Endometrium (tissue), 2 donors: Measurements from ENCODE around the gene SOAT1.
"Not testable (repeated sequence)": the region's sequence is repeated elsewhere in the genome, so short reads cannot be mapped to it uniquely, and the experiment has no call there.

Experiments
- FAIRE-seq: peaks from 2 replicates; lab custom pipeline; 2012; peaks lifted over from hg19 to GRCh38; lab: Jason Lieb, UNC
- donor health status: control.
- donor health status: control.

The SOAT1 gene

DNA sequence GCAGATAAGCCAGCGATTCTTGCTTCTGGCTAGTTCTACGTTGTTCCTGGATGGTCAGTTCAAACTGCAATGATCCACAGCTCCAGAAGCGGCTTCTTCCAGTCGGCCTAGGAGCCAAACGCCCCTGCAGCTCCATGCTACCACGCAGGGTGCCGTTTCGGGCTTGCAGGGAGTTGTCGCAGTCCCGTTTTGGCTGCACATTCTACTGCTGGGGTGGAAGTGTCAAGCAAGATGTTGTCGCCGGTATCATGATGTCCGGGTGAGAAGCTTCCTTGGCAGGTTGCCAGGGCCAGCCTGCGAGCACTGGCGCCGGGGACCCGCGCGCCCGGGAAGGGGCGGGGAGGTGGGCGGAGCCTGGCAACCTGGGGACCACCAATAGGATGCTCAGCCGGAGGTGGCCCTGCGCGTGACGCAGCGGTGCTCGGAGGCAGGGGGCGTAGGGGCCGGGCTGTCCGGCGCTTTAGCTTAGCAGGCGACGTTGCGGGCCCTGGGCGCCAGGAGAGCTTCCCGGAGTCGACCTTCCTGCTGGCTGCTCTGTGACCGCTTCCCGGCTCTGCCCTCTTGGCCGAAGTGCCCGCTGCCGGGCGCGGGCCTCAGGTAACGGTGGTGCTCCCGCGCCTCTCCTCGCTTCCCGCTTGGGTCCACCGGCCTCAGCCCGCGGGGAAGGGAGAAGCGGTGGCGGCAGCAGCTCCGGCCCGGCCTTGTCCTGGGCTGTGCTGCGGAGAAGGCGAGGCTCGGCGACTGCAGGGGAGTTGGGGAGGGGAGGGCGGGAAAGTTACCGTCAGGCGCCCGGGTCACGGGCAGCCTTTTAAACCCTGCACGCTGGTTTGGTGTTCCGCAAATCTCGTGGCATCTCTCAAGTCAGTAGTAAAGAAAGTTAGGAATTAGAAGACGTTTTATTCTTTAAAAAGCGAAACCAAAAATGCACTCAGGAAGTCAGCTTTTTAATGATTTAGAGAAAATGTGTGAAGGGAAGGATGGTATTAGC, at the start of gene SOAT1:
SOAT1 (plus strand) TSS at position 458 of the 988 bp plus-strand sequence. CDS start 8,888 bp downstream, outside the sequence.
- FAIRE-seq: no peak

DNA sequence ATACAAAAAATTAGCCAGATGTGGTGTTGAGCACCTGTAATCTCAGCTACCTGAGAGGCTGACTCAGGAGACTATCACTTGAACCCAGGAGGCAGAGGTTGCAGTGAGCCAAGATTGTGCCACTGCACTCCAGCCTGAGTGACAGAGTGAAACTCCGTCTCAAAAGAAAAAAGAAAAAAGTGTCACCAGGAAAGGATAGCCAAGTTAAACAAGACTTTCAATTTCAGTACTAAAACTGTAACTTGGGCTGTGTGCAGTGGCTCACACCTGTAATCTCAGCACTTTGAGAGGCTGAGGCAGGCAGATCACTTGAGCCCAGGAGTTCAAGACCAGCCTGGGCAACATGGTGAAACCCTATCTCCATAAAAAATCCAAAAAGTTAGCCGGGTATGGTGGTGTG, 48.2 kb upstream of the SOAT1 start:
- FAIRE-seq: not testable (repeated sequence)

DNA sequence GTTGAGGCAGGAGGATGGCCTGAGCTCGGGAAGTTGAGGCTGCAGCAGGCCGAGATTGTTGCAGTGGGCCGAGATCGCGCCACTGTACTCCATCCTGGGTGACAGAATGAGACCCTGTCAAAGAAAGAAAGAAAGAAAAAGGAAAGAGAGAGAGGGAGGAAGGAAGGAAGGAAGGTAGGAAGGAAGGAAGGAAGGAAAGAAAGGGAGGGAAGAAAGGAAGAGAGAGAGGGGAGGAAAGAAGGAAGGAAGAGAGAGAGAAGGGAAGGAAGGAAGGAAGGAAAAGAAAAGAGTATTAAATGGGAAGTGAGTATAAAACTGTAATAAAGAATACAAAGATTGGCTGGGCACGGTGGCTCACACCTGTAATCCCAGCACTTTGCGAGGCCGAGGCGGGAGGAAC, 45.7 kb upstream of the SOAT1 start:
- FAIRE-seq: no peak

DNA sequence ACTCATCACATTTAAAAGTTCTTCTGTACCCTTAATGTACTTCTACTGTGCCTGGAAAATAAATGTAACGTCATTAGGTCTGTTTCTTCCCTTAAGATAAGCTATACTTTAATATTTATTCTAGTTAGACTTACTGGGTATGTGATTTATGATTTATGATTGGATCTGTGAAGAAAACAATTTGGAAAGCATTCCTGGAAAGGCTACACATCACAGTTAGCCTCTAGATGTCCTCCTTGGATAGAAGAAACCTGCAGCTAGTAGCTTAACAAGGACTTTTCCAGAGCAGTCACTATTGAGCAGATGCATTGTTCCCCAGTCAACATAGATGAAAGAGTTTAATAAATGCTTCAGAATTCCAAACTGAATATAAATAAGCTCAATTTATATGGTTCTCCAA, 41.9 kb upstream of the SOAT1 start:
- FAIRE-seq: no peak

DNA sequence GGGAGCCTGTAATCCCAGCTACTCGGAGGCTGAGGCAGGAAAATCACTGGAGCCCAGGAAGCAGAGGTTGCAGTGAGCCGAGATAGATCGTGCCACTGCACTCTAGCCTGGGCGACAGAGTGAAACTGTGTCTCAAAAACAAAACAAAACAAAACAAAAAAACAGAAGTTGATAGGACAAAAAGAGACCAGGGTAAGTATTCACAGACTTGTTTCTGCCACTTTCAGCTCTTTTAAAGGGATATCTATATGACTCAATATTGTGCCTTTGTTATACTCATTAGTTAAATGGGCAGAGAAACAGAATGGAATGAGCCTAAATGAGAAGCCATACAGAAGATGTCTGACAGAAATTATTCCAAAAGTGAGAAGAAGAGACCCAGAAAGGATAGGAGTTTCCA, 41.0 kb upstream of the SOAT1 start:
- FAIRE-seq: no peak

DNA sequence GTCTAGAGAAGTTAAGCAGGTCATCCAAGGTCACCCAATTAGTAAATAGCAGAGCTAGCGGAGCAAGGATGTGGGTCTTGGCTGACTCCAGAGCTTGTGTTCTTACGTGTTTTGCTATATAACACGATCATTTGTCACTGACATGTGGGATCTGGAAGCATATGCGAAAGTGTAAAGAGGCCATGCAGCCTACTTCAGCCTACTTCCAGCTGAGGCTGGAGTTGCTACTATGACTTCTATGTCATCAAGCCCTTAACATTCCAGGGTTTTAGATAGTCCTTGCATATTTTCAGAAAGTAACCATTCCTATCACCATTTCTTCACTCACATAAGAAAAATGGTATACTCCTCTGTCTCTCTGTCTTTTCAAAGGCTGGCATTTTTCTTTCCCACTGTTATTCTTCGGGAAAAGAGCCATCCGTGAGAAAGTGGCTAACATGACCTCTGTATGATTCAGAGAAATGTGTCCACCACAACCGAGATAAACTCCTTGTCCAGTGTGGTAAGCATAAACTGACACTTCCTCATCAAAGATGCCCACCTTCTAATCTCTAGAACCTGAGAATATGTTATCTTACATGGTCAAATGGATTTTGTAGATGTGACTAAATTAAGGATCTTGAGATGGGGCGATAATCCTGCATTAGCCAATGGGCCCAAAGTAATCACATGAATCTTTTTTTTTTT, 40.2 kb upstream of the SOAT1 start:
- no peak for FAIRE-seq

DNA sequence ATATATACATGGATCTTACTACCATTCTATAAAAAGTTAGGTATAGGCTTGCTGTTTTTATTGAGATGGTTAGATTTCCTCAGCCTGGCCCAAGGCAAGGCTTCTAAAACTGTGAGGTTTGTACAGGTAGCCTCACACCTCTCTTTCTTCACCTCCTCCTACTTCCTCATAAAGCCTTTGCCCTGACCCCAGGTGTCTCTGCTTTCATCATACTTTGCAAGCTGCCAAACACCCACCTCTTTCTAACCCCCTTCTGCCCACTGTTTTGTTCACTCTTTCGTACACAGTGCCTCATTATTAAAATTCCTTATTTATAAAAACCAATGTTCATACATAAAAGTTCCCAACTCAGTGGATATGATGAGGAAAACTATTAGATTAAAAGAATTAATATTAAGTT, 31.4 kb upstream of the SOAT1 start:
- no peak for FAIRE-seq

DNA sequence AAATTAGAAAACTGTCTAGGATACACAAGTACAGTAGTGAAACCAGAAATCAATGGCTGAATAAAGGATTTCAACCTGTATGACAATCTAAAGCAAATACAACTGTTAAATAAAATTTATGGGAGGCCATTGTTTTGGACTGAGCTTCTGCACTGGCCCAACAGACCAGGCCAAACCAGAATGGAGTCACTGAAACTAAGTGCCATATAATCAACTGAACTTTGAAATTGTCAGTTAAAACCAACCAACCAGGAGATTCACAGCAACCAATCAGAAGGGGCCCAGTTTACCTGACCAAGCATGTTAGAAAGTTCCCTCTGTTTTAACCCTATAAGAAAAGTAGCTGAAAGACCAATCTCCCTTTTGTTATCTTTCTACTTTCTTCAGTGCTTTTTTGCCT, 30.5 kb upstream of the SOAT1 start:
- no peak for FAIRE-seq

DNA sequence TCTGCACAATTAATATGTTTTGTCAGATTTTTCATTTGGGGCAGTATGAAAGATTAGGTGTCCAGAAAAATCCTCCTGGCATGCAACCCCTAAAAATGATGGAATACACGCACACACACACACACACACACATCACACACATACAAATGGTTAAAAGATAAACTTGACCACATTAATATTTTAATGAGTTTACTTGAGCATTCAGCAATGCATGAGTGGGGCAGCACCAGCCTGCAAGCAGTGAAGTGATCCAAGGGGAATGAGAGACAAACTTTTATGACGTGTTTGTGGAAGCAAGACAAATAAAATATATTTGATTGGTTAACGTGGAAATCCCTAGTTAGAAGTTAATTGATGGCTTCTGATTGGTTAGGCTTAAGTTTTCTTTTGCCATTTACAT, 29.1 kb upstream of the SOAT1 start:
- no peak for FAIRE-seq

DNA sequence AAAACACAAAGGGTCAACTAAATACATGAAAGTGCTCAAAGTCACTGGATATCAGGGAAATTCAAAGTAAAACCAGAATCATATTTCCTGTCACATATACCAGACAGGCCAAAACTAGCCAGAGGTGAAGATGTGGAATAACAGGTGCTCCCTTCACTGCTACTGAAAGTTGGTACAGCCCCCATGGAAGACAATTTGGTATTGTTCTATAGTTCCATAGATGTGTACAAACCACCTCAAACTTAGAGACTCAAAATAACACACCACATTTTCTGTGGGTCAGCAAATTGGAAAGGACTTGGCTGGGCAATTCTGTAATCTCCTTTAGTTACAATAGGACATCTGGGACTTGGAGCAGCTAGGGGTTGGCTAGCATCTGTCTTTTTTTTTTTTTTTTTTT, 24.5 kb upstream of the SOAT1 start:
- no peak for FAIRE-seq

DNA sequence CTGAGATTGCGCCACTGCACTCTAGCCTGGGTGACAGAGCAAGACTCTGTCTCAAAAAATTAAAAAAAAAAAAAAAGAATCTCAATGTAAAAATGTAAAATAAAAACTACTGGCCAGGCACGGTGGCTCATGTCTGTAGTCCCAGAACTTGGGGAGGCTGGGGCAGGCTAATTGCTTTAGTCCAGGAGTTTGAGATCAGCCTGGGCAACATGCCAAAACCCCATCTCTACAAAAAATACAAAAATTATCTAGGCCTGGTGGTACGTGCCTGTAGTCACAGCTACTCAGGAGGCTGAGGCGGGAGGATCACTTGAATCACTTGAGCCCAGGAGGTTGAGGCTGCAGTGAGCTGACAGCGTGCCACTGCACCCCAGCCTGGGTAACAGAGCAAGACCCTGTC, 19.2 kb upstream of the SOAT1 start:
- FAIRE-seq: not testable (repeated sequence)

DNA sequence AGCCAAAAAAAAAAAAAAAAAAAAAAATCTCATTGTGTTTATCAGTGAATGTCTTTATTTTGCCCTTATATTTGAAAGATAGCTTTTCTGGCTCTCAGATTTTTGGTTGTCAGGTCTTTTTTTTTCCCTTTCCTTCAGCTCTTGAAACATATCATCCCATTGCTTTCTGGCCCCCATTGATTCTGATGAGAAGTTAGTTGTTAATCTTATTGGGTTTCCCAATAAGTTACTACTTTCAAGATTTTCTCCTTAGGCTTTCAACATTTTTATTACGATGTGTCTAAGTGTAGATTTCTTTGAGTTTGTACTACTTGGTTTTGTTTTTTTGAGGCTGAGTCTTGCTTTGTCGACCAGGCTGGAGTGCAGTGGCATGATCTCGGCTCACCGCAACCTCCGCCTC, 14.7 kb upstream of the SOAT1 start:
- no peak for FAIRE-seq

DNA sequence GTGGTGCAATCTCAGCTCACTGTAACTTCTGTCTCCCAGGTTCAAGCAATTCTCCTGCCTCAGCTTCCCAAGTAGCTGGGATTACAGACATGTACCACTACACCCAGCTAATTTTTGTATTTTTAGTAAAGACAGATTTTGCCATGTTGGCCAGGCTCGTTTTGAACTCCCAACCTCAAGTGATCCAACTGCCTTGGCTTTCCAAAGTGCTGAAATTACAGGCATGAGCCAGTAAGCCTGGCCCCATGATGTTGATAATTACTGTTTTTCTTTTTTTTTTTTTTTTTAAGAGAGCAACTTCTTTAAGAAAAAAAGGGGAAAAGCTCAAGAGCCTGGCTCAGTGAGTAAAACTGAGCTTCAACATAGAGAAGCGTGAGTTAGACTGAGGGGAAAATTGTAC, 9.6 kb upstream of the SOAT1 start:
- no peak for FAIRE-seq

DNA sequence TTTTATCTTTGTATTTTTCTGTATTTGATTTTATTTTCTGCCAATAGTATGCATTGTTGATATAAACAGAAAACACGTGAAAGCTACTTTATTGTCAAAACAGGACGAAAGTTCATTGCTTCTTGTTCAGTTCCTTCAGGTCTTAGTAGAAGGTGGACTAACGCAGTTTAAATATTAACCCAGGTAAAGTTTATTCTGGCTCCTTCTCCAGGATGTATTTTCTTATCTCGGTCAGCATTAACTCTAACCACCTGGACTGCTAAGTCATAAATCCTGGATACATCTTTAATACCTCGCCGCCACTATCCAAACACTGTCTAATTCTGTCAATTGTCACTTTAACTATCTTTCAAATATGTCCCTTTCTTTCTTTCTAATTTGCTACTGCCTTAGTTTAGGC, 5.7 kb upstream of the SOAT1 start:
- FAIRE-seq: no peak

DNA sequence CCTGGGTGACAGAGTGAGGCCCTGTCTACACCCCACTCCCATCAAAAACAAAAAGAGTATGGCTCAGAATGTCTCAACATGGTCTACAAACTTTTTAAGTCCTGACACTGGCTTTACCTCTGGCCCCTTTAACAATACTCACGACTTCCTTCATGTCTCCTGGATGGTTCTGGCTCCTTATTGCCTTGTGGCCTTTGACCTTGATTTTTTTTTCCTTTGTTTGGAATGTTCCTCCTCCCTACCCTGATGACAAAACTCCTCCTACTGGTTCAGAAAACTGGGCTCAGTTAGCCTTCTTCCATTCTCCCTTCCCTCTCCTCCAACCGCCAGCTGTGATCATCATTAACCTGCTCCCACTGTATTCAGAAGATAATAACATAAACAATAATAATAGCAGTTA, 4.6 kb upstream of the SOAT1 start:
- no peak for FAIRE-seq

DNA sequence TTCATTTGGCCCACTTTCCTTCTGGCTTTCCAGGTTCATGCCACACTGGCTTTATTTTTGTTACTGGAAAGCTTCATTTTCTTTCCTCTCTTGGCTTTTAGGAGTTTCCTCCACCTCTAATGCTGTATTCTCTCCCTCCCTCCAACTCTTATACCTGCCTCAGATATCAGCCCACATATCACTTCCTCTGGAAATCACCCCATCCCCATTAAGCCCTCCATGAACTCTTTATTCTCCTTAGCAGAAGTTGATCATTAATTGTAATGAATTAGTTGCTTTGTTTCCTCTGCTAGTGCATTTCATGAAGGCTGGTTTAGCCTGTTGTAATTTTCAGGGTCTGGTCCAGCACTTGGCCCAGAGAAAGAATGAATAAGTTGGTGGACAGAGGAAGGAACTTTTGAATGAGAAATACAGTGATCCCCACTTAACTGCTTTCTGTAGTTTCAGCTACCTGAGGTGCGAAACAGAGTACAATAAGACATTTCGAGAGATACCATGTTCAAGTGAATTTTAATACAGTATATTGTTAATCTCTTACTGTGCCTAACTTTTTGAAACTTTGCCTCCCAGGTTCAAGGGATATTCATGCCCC, 1.7 kb downstream of the SOAT1 start:
- FAIRE-seq: no peak

DNA sequence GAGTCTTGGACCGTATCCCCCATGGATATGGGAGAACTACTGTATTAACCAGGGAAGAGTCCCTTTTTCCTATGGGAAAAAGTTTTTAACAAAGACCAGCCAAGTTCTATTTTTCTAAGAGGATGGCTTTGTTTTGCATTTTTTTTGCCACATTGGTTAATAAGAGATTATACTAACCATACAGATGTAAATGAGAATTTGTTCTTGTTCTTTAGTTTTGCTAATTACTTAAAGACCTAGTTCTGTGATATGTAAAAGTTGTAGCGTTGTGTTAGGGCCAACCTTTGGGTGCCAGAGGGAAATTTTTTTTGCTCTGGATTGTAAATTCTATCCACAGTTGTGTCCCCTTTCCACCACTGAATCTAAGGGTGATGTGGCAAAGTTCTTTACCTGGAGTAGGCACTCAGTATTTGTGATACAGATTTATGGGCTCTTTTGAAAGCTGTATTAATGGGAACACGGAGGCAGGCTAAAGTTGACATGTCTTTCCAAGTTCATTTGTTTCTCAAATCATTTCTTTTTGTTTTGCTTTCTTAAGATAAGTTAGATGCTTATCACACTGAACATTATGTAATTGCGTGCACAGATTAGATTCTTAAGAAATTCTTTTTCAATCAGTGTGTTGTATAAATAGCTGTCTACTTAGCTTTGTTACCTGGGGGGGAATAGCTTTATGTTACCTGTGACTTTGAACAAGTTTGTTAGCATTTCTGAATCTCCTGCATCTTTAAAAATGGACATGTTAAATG, 2.9 kb downstream of the SOAT1 start:
- no peak for FAIRE-seq

DNA sequence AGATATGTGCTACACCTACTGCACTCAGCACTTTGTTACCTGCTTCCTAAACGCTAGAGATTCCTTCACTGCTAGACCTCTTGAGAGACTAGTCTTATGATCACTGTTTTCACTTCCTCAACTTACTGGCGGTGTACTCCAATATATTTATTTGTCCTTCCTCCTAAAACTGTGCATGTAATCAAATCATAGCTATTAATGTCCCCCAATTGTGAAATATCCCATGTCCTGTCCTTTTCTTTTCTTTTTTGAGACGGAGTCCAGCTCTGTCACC, 3.4 kb downstream of the SOAT1 start:
- no peak for FAIRE-seq

DNA sequence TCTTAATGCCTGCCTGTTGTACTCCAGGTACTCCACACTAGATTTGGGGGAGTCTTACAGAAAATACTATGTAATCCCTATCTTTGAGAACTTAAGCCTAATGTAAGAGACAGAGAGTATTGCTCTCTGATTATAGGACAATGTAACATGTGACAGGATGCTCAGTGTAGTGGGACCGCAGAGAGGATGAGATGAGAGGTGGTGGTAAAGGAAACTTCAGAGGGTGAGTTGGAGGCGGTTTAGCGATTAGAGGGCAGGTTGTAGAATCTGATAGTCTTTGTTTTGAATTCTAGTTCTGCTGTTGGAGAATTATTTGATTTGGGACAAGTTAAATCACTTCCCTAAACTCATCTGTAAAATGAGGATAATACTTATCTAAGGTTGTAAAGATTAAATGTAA, 5.4 kb downstream of the SOAT1 start:
- no peak for FAIRE-seq

DNA sequence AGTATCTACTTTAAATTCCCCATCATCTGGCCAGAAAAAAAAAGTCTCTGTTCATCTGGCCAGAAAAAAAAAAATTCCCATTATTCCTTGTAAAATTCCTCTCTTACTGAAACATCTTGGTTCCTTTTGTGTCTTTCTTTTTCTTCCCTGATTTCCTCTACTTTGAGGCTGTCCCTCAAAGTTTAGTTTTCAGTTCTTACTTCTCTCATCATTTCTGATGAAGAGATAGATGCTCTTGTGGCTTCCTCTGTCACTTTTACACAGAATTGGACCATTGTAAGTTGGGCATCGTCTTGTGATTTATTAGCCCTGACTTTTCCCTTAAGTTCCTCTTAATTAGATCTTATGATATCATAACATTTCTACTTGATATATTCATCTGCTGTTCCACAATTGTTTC, 6.5 kb downstream of the SOAT1 start:
- FAIRE-seq: no peak

DNA sequence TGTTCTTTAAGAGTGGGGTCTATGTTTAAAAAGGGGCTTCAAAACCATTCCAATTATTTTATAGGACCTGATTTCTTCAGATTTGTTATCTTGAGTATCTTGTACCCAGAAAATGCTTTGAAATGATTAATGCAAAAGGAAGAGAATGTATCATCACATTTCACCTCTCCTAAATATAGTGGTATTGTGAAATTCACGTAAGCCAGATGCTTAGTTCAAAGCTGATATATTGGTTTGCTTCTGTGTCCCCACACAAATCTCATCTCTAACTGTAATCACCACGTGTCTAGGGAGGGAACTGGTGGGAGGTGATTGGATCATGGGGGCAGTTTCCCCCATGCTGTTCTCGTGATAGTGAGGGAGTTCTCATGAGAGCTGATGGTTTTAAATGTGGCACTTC, 8.5 kb downstream of the SOAT1 start:
- no peak for FAIRE-seq

DNA sequence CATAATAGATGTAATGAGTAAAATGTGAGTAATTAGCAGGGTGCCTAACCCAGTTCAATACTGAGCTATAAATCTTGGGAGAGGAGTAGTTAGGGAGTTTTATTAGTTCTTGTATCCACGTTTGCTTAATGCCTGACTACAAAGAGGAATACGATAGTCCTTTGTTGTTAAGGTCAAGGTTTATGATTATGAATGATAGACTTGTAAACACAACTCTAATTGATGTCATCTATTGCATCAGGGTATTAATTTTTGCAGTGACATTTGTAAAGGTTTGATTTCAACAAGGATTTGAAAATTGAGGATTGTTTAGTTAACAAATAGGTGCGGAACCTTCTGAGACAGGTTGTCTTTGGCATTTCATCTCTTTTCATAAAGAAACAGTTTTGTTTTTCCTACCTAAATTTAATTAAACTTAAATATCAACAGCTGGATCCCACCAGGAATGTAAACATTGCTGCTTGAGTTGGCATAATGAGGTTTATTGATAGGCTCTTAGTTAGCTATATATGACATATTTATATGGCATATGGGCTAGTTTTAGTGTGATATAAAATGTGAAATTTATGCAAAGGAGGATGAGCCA, 9.7 kb downstream of the SOAT1 start:
- FAIRE-seq: no peak
